ENCODE results near the gene DNAH11.

Gene DNAH11

DNA sequence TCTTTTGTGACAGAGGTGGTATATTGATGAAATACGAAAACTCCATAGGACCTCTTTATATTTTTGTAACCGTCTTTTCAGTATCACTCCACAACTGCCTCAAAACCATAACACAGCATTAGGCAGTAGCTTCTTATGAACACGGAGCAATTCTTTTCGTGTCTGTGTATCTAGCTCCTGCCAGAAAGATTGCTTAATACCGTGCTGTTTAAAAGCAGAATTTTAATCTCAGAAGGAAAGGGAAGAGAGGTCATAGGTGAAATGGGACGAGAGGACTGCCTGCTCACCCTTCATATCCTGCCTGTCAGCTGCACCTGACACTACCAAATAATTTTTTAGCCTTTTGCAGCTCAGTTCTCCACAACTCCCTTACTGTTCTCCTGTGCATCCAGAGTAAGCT lies 200.7 kb downstream of the DNAH11 start:
- no peak overlapping the region for H2BK5ac ChIP-seq (ENCODE audit: low read depth, low read length, poor library complexity)
- no peak overlapping the region for H2BK12ac ChIP-seq (ENCODE audit: low read length)
- no peak overlapping the region for H3K27ac ChIP-seq (ENCODE audit: low read depth, low read length)
- H3K9ac ChIP-seq (ENCODE audit: low read length), result no peak overlapping the region
- no peak overlapping the region for H3K4me3 ChIP-seq (ENCODE audit: low read depth, low read length)
- H2AFZ ChIP-seq (ENCODE audit: insufficient read depth, low read length, poor library complexity), result no peak overlapping the region
- no peak overlapping the region for H2AK5ac ChIP-seq (ENCODE audit: low read length)
- no CpG with 5 or more reads among the region's 6 CpGs for WGBS (ENCODE audit: extremely low coverage, insufficient coverage, insufficient read length)
- no peaks in the 10 kb centered on the region for H3K4me1 ChIP-seq (ENCODE audit: control insufficient read depth in 1 of 2, insufficient read depth in 2 of 2, low read length in 2 of 2)
- H3K4ac ChIP-seq (ENCODE audit: low read depth, low read length), result no peak overlapping the region
- no peak overlapping the region for H4K12ac ChIP-seq (ENCODE audit: low read depth, low read length)
- no peak for DNase-seq
- no peaks in the 10 kb centered on the region for H3K36me3 ChIP-seq (ENCODE audit: control insufficient read depth in 1 of 2, insufficient read depth in 2 of 2, low read length in 2 of 2)
- no peak overlapping the region for H3K4me2 ChIP-seq (ENCODE audit: low read length)
- H2BK120ac ChIP-seq (ENCODE audit: insufficient read depth, low read length, poor library complexity), result no peak overlapping the region
- H3K79me1 ChIP-seq (ENCODE audit: low read length), result no peaks in the 10 kb centered on the region
- H3K23ac ChIP-seq (ENCODE audit: low read length), result no peak overlapping the region
- no peaks in the 10 kb centered on the region for H3K79me2 ChIP-seq (ENCODE audit: control insufficient read depth, insufficient read depth, low read length, poor library complexity)
- no peak overlapping the region for H3K18ac ChIP-seq (ENCODE audit: low read length)
- H3K9me3 ChIP-seq (ENCODE audit: insufficient read depth, low read depth, low read length), result no peaks in the 10 kb centered on the region
- H4K8ac ChIP-seq (ENCODE audit: low read depth, low read length), result no peak overlapping the region
- H4K91ac ChIP-seq (ENCODE audit: low read depth, low read length), result no peak overlapping the region
- no peaks in the 10 kb centered on the region for H3K27me3 ChIP-seq (ENCODE audit: insufficient read depth, low read length)
- no peak overlapping the region for H3K14ac ChIP-seq (ENCODE audit: low read length)

DNA sequence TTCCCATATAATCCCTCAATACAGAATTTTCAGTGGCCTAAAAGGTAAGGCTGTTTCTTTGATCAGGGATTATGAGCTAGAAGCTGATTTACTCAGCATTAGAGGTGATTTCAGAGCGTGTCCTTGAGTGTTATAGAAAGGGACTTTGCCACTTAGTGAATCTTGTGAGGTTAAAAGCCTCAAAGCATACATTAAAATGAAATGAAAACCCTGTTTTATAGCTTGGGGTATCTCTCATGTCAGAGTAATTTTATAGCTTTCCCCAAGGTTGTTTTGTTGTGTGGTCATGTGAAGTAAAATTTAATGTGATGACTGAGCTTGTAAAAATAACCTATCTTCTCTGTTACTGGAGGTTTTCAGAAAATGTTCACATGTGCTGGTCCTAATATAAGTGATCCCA lies 204.1 kb downstream of the DNAH11 start:
- Histone ChIP-seq H3K23ac (ENCODE audit: low read length) (no peak overlapping the region), H3K9ac (ENCODE audit: low read length) (no peak overlapping the region), H3K27ac (ENCODE audit: low read depth, low read length) (no peak overlapping the region), H4K91ac (ENCODE audit: low read depth, low read length) (no peak overlapping the region), H3K36me3 (ENCODE audit: control insufficient read depth in 1 of 2, insufficient read depth in 2 of 2, low read length in 2 of 2) (no peaks in the 10 kb centered on the region), H2BK120ac (ENCODE audit: insufficient read depth, low read length, poor library complexity) (no peak overlapping the region), H2AFZ (ENCODE audit: insufficient read depth, low read length, poor library complexity) (no peak overlapping the region), H3K18ac (ENCODE audit: low read length) (no peak overlapping the region), H3K9me3 (ENCODE audit: insufficient read depth, low read depth, low read length) (no peaks in the 10 kb centered on the region), H3K4ac (ENCODE audit: low read depth, low read length) (no peak overlapping the region), H3K27me3 (ENCODE audit: insufficient read depth, low read length) (no peaks in the 10 kb centered on the region), H2AK5ac (ENCODE audit: low read length) (no peak overlapping the region), H4K8ac (ENCODE audit: low read depth, low read length) (no peak overlapping the region), H3K4me3 (ENCODE audit: low read depth, low read length) (no peak overlapping the region), H2BK12ac (ENCODE audit: low read length) (no peak overlapping the region), H3K79me1 (ENCODE audit: low read length) (no peaks in the 10 kb centered on the region), H2BK5ac (ENCODE audit: low read depth, low read length, poor library complexity) (no peak overlapping the region), H3K4me1 (ENCODE audit: control insufficient read depth in 1 of 2, insufficient read depth in 2 of 2, low read length in 2 of 2) (peaks cover 0 to 2% of the 10 kb centered on the region in 2 experiments), H3K14ac (ENCODE audit: low read length) (no peak overlapping the region), H3K4me2 (ENCODE audit: low read length) (no peak overlapping the region), H3K79me2 (ENCODE audit: control insufficient read depth, insufficient read depth, low read length, poor library complexity) (no peaks in the 10 kb centered on the region), H4K12ac (ENCODE audit: low read depth, low read length) (no peak overlapping the region)
- DNase-seq, result no peak
- no CpG with 5 or more reads among the region's 1 CpG for WGBS (ENCODE audit: extremely low coverage, insufficient coverage, insufficient read length)

DNA sequence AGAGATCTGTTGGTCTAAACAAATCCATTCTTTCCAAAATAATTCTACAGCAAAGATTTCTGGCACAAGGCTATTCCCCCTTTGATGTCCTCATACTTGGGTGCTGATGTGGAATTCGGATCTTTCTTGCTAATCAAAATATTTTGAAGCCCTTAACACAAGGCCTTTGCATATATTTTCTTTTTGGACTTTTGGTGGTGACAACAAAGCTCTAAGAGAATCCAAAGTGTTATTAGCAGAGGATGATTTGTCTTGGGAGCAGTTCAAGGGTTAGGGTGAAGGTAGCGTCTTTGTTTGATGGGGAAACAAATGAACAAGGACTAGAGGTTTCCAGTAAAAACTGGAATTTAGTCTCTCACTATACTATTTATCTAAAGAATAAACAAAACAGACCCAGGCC lies 205.0 kb downstream of the DNAH11 start:
- H2BK120ac ChIP-seq (ENCODE audit: insufficient read depth, low read length, poor library complexity), result no peak overlapping the region
- H2AK5ac ChIP-seq (ENCODE audit: low read length), result no peak overlapping the region
- no peak overlapping the region for H3K9ac ChIP-seq (ENCODE audit: low read length)
- H4K91ac ChIP-seq (ENCODE audit: low read depth, low read length), result no peak overlapping the region
- H2BK5ac ChIP-seq (ENCODE audit: low read depth, low read length, poor library complexity), result no peak overlapping the region
- no peak overlapping the region for H3K4me2 ChIP-seq (ENCODE audit: low read length)
- no peak overlapping the region for H3K14ac ChIP-seq (ENCODE audit: low read length)
- H3K79me2 ChIP-seq (ENCODE audit: control insufficient read depth, insufficient read depth, low read length, poor library complexity), result no peaks in the 10 kb centered on the region
- H3K4me1 ChIP-seq (ENCODE audit: control insufficient read depth in 1 of 2, insufficient read depth in 2 of 2, low read length in 2 of 2), result peaks cover 0 to 2% of the 10 kb centered on the region in 2 experiments
- H3K27me3 ChIP-seq (ENCODE audit: insufficient read depth, low read length), result no peaks in the 10 kb centered on the region
- H3K9me3 ChIP-seq (ENCODE audit: insufficient read depth, low read depth, low read length), result no peaks in the 10 kb centered on the region
- no peak overlapping the region for H3K23ac ChIP-seq (ENCODE audit: low read length)
- no peak overlapping the region for H2BK12ac ChIP-seq (ENCODE audit: low read length)
- no peak overlapping the region for H3K27ac ChIP-seq (ENCODE audit: low read depth, low read length)
- WGBS (ENCODE audit: extremely low coverage, insufficient coverage, insufficient read length), result no CpG with 5 or more reads among the region's 2 CpGs
- no peak overlapping the region for H2AFZ ChIP-seq (ENCODE audit: insufficient read depth, low read length, poor library complexity)
- H3K79me1 ChIP-seq (ENCODE audit: low read length), result no peaks in the 10 kb centered on the region
- H4K12ac ChIP-seq (ENCODE audit: low read depth, low read length), result no peak overlapping the region
- no peak overlapping the region for H3K4ac ChIP-seq (ENCODE audit: low read depth, low read length)
- H3K4me3 ChIP-seq (ENCODE audit: low read depth, low read length), result no peak overlapping the region
- no peak overlapping the region for H4K8ac ChIP-seq (ENCODE audit: low read depth, low read length)
- DNase-seq, result no peak
- no peak overlapping the region for H3K18ac ChIP-seq (ENCODE audit: low read length)
- H3K36me3 ChIP-seq (ENCODE audit: control insufficient read depth in 1 of 2, insufficient read depth in 2 of 2, low read length in 2 of 2), result no peaks in the 10 kb centered on the region

- Histone ChIP-seq H4K12ac (ENCODE audit: low read depth, low read length) (no peak overlapping the region), H2BK12ac (ENCODE audit: low read length) (no peak overlapping the region), H3K4me2 (ENCODE audit: low read length) (no peak overlapping the region), H3K36me3 (ENCODE audit: control insufficient read depth in 1 of 2, insufficient read depth in 2 of 2, low read length in 2 of 2) (no peaks in the 10 kb centered on the region), H3K23ac (ENCODE audit: low read length) (no peak overlapping the region), H3K18ac (ENCODE audit: low read length) (no peak overlapping the region), H3K9ac (ENCODE audit: low read length) (no peak overlapping the region), H3K9me3 (ENCODE audit: insufficient read depth, low read depth, low read length) (no peaks in the 10 kb centered on the region), H3K79me1 (ENCODE audit: low read length) (no peaks in the 10 kb centered on the region), H4K8ac (ENCODE audit: low read depth, low read length) (no peak overlapping the region), H3K27ac (ENCODE audit: low read depth, low read length) (no peak overlapping the region), H2AK5ac (ENCODE audit: low read length) (no peak overlapping the region), H2AFZ (ENCODE audit: insufficient read depth, low read length, poor library complexity) (no peak overlapping the region), H3K27me3 (ENCODE audit: insufficient read depth, low read length) (no peaks in the 10 kb centered on the region), H3K4ac (ENCODE audit: low read depth, low read length) (no peak overlapping the region), H3K14ac (ENCODE audit: low read length) (no peak overlapping the region), H4K91ac (ENCODE audit: low read depth, low read length) (no peak overlapping the region), H3K4me3 (ENCODE audit: low read depth, low read length) (no peak overlapping the region), H3K79me2 (ENCODE audit: control insufficient read depth, insufficient read depth, low read length, poor library complexity) (no peaks in the 10 kb centered on the region), H2BK5ac (ENCODE audit: low read depth, low read length, poor library complexity) (no peak overlapping the region), H3K4me1 (ENCODE audit: control insufficient read depth in 1 of 2, insufficient read depth in 2 of 2, low read length in 2 of 2) (peaks cover 0 to 2% of the 10 kb centered on the region in 2 experiments), H2BK120ac (ENCODE audit: insufficient read depth, low read length, poor library complexity) (no peak overlapping the region)
- WGBS (ENCODE audit: extremely low coverage, insufficient coverage, insufficient read length), result no CpG with 5 or more reads among the region's 9 CpGs
- DNase-seq, result no peak
These were observed 206.5 kb downstream of the DNAH11 start for GRCh38 chr7:21749378-21749777.

All from trophoblast cell (in vitro differentiated cells and primary cell).